Kidney epithelial cell (primary cell): ENCODE measurements around the gene PPARG. TPM values are rescaled to one million over a fixed set of nuclear protein-coding genes. Genes with fewer than 3 reads are reported as not detected.
A peak's percentile ranks its signal among the peaks of the same experiment; 100 is the strongest.

Experiments
- DNase-seq: peaks from one replicate; pipeline ENCODE4 v3.0.0-alpha.2; 2010; ENCODE audit warnings: low read depth
- H3K27me3 ChIP-seq: 2 replicates; pipeline ENCODE4 v1.6.0; 2011; ENCODE audit warnings: low read length; ENCODE audit not compliant: control insufficient read depth, insufficient read depth
- H3K36me3 ChIP-seq: 2 replicates; pipeline ENCODE4 v1.5.1; 2011; ENCODE audit warnings: low read length; ENCODE audit not compliant: control insufficient read depth, insufficient read depth
- H3K4me3 ChIP-seq: 2 replicates; pipeline ENCODE4 v1.5.1; 2011; ENCODE audit warnings: low read depth, mild to moderate bottlenecking, control low read depth, low read length
- CTCF ChIP-seq: IDR thresholded peaks from 2 replicates; pipeline ENCODE4 v1.5.1; 2011; ENCODE audit warnings: mild to moderate bottlenecking, moderate library complexity, low read length, control low read depth, inconsistent platforms; ENCODE audit not compliant: insufficient read depth, poor library complexity, severe bottlenecking
- total RNA-seq: library from RNA; depleted of rRNA; stranded (reverse); fragments of >200 nt; gene quantifications from 2 replicates; pipeline ENCODE4 v1.2.3, GENCODE V29; 2015

PPARG gene
- total RNA-seq, 1 donor from 2014 or later = 14.7 TPM

GRCh38 chr3:12308517-12308916 lies 19.6 kb downstream of the PPARG start:
- no peaks in the 10 kb centered on the region for H3K36me3 ChIP-seq
- peak; percentile 83 for DNase-seq
- H3K27me3 ChIP-seq = no peaks in the 10 kb centered on the region
- no peak overlapping the region for H3K4me3 ChIP-seq
- no peak for TF ChIP-seq CTCF

GRCh38 chr3:12309716-12310115 lies 20.8 kb downstream of the PPARG start:
- TF ChIP-seq CTCF = no peak
- no peaks in the 10 kb centered on the region for H3K36me3 ChIP-seq
- no peak for DNase-seq
- no peaks in the 10 kb centered on the region for H3K27me3 ChIP-seq
- no peak overlapping the region for H3K4me3 ChIP-seq

- Histone ChIP-seq H3K4me3 (no peak overlapping the region), H3K36me3 (no peaks in the 10 kb centered on the region), H3K27me3 (no peaks in the 10 kb centered on the region)
- no peak for DNase-seq
- TF ChIP-seq CTCF = no peak
These were observed 23.1 kb downstream of the PPARG start for GRCh38 chr3:12312010-12312409.

- TF ChIP-seq CTCF = no peak
- no peaks in the 10 kb centered on the region for H3K36me3 ChIP-seq
These were observed 24.6 kb downstream of the PPARG start for GRCh38 chr3:12313519-12313918.

GRCh38 chr3:12316253-12316652 lies 27.4 kb downstream of the PPARG start:
- H3K27me3 ChIP-seq = no peaks in the 10 kb centered on the region
- H3K4me3 ChIP-seq = no peak overlapping the region
- no peak for DNase-seq
- no peak for TF ChIP-seq CTCF
- H3K36me3 ChIP-seq = no peaks in the 10 kb centered on the region

More at GRCh38 chr3:12313519-12313918, 24.6 kb downstream of the PPARG start:
- no peak for DNase-seq
- H3K4me3 ChIP-seq = no peak overlapping the region
- no peaks in the 10 kb centered on the region for H3K27me3 ChIP-seq

- Histone ChIP-seq H3K36me3 (no peaks in the 10 kb centered on the region), H3K4me3 (no peak overlapping the region), H3K27me3 (no peaks in the 10 kb centered on the region)
- DNase-seq = no peak
- no peak for TF ChIP-seq CTCF
These were observed 28.0 kb downstream of the PPARG start for GRCh38 chr3:12316729-12317351.
